ENCODE measurements around the gene PYCARD.

DNA sequence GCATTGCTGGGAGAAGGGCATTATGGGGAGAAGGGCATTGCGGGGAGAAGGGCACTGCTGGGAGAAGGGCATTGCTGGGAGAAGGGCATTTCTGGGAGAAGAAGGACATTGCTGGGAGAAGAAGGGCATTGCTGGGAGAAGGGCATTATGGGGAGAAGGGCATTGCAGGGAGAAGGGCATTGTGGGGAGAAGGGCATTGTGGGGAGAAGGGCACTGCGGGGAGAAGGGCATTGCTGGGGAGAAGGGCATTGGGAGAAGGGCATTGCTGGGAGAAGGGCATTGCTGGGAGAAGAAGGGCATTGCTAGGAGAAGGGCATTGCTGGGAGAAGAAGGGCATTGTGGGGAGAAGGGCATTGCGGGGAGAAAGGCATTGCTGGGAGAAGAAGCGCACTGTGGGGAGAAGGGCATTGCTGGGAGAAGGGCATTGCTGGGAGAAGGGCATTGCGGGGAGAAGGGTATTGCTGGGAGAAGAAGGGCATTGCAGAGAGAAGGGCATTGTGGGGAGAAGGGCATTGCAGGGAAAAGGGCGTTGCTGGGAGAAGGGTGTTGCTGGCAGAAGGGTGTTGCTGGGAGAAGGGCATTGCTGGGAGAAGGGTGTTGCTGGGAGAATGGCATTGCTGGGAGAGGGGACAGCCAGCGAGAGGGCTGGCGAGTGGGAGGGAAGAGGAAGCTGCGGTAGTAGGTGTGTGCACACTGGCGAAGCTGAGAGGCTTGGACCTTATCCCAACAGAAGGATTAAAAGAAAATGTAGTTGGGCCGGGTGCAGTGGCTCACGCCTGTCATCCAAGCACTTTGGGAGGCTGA, 19.0 kb upstream of the PYCARD start:
- TF ChIP-seq EP300 (IDR thresholded peaks at IDR 0.05) (no peak), POLR2A (IDR thresholded peaks at IDR 0.05) (no peak)

Data from tibial nerve (tissue), 3 donors.